HL-60 (cell line): ENCODE results near the gene FTH1.

Experiments
- POLR2AphosphoS5 ChIP-seq: IDR thresholded peaks from 2 replicates; pipeline ENCODE4 v1.6.1; 2012; ENCODE audit warnings: low read depth
- TF ChIP-seq, protein P1 (sequence below): IDR thresholded peaks from one replicate; pipeline ENCODE4 v1.5.1; 2011; ENCODE audit warnings: low read length, control low read depth, inconsistent platforms; ENCODE audit not compliant: insufficient read depth

DNA sequence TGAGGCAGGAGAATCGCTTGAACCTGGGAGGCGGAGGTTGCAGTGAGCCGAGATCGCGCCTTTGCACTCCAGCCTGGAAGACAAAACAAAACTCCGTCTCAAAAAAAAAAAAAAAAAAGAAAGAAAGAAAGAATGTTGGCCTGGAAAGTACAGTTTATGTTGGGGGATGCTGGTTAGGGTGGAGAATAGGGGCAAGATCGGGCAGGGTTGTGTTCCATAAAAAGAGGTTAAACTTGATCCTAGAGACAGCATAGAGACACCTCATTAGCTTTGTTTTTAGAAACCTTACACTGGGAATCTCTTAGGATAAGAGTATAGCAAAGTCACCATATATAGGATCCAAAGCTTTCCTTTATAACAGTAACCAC is 1.9 kb upstream of the FTH1 start:
- no peak for TF ChIP-seq POLR2AphosphoS5
- TF ChIP-seq, protein P1, sequence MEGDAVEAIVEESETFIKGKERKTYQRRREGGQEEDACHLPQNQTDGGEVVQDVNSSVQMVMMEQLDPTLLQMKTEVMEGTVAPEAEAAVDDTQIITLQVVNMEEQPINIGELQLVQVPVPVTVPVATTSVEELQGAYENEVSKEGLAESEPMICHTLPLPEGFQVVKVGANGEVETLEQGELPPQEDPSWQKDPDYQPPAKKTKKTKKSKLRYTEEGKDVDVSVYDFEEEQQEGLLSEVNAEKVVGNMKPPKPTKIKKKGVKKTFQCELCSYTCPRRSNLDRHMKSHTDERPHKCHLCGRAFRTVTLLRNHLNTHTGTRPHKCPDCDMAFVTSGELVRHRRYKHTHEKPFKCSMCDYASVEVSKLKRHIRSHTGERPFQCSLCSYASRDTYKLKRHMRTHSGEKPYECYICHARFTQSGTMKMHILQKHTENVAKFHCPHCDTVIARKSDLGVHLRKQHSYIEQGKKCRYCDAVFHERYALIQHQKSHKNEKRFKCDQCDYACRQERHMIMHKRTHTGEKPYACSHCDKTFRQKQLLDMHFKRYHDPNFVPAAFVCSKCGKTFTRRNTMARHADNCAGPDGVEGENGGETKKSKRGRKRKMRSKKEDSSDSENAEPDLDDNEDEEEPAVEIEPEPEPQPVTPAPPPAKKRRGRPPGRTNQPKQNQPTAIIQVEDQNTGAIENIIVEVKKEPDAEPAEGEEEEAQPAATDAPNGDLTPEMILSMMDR = no peak
